GM12872 (cell line): Measurements from ENCODE around the gene FBL.

ENCODE experiments used
- CTCF ChIP-seq: IDR thresholded peaks from 3 replicates; pipeline ENCODE4 v1.5.1; 2011; ENCODE audit warnings: low read depth, mild to moderate bottlenecking, low read length, moderate library complexity; ENCODE audit not compliant: insufficient read depth

The FBL gene

GRCh38 chr19:39830847-39831246, 15.3 kb downstream of the FBL start:
- no peak for TF ChIP-seq CTCF

GRCh38 chr19:39830406-39830805, 15.8 kb downstream of the FBL start:
- no peak for TF ChIP-seq CTCF

- TF ChIP-seq CTCF: no peak
Measured at GRCh38 chr19:39829702-39830275, 16.4 kb downstream of the FBL start.

GRCh38 chr19:39828654-39829032, 17.5 kb downstream of the FBL start:
- no peak for TF ChIP-seq CTCF

GRCh38 chr19:39828015-39828653, 18.0 kb downstream of the FBL start:
- no peak for TF ChIP-seq CTCF

GRCh38 chr19:39827216-39827615, 19.0 kb downstream of the FBL start:
- TF ChIP-seq CTCF: no peak

- no peak for TF ChIP-seq CTCF
Measured at GRCh38 chr19:39826311-39826945, 19.8 kb downstream of the FBL start.
